ENCODE data around the gene MYH11. TPM values are rescaled to one million over a fixed set of nuclear protein-coding genes. Genes with fewer than 3 reads are reported as not detected.

MYH11 gene
- total and polyA plus RNA-seq, 2 experiments from 2014 or later, result 1.6 to 5.9 TPM

DNA sequence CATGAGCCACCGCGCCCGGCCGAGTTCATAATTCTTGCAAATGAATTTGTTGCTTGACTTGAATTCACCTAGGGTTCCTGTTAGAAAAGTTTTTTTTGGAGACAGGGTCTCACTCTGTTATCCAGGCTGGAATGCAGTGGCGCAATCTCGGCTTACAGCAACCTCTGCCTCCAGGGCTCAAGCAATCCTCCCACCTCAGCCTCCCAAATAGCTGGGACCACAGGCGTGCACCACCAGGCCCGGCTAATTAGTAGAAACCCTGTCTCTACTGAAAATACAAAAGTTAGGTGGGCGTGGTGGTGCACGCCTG is 99.8 kb downstream of the MYH11 start (continued):
- TF ChIP-seq EZH2 (IDR thresholded peaks at IDR 0.05; ENCODE audit: low read depth, unreplicated experiment) (no peak), JUNB (IDR thresholded peaks at IDR 0.05; ENCODE audit: unreplicated experiment) (no peak)
- TF ChIP-seq, protein P1, sequence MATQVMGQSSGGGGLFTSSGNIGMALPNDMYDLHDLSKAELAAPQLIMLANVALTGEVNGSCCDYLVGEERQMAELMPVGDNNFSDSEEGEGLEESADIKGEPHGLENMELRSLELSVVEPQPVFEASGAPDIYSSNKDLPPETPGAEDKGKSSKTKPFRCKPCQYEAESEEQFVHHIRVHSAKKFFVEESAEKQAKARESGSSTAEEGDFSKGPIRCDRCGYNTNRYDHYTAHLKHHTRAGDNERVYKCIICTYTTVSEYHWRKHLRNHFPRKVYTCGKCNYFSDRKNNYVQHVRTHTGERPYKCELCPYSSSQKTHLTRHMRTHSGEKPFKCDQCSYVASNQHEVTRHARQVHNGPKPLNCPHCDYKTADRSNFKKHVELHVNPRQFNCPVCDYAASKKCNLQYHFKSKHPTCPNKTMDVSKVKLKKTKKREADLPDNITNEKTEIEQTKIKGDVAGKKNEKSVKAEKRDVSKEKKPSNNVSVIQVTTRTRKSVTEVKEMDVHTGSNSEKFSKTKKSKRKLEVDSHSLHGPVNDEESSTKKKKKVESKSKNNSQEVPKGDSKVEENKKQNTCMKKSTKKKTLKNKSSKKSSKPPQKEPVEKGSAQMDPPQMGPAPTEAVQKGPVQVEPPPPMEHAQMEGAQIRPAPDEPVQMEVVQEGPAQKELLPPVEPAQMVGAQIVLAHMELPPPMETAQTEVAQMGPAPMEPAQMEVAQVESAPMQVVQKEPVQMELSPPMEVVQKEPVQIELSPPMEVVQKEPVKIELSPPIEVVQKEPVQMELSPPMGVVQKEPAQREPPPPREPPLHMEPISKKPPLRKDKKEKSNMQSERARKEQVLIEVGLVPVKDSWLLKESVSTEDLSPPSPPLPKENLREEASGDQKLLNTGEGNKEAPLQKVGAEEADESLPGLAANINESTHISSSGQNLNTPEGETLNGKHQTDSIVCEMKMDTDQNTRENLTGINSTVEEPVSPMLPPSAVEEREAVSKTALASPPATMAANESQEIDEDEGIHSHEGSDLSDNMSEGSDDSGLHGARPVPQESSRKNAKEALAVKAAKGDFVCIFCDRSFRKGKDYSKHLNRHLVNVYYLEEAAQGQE (IDR thresholded peaks at IDR 0.05; ENCODE audit: unreplicated experiment), result no peak

DNA sequence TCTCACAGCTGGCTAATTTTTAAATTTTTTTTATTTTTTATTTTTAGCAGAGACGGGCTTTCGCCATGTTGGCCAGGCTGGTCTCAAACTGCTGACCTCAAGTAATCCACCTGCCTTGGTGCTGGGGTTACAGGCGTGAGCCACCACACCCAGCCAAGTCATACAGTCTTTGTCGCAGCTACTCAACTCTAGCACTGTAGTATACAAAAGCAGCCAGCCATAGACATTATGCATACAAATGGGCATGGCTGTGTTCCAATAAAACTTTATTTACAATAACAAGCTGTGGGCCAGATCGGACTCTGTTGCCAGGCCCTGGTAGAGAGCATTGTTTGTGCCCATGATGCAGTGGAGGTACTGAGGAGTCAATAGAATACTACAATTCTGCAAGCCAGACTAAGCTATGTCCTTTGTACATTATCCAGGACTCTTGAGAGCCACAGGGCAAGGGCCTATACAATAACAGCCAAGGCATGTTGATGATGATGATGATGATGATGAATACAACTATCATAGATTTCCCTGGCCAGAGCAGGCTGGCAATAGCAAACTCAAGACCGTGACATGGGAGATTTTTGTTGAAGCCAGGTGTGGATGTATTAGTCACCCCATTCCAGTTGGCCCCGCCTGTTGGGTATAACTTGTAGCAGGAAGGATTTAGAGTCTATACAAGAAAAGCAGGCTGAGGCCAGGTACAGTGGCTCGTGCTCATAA is 101.8 kb downstream of the MYH11 start:
- no peaks in the 10 kb centered on the region; the same call in 1 of the 2 replicates for H4K20me1 ChIP-seq (replicated peaks; ENCODE audit: insufficient read depth)
- no peak overlapping the region for H2AFZ ChIP-seq
- no peaks in the 10 kb centered on the region for H3K4me1 ChIP-seq (ENCODE audit: insufficient read depth)
- no peak for ATAC-seq
- no peak for DNase-seq (ENCODE audit: low spot score)
- H3K79me2 ChIP-seq (replicated peaks; ENCODE audit: insufficient read depth), result no peaks in the 10 kb centered on the region
- H3K4me3 Mint-ChIP-seq, result no peak overlapping the region
- H3K4me1 Mint-ChIP-seq, result no peaks in the 10 kb centered on the region
- no peaks in the 10 kb centered on the region for H3K27me3 ChIP-seq (ENCODE audit: insufficient read depth)
- no peak overlapping the region for H3K4me2 ChIP-seq
- H3K27ac Mint-ChIP-seq, result no peak overlapping the region
- no peaks in the 10 kb centered on the region; the same call in 1 of the 3 replicates for H3K9me3 Mint-ChIP-seq
- H3F3A ChIP-seq (replicated peaks; ENCODE audit: low read depth), result no peaks in the 10 kb centered on the region
- H3K4me3 ChIP-seq, result no peak overlapping the region
- H3K36me3 ChIP-seq (ENCODE audit: insufficient read depth), result no peaks in the 10 kb centered on the region
- H3K27me3 Mint-ChIP-seq (ENCODE audit: insufficient read depth, low read depth, poor library complexity), result peaks cover 6% of the 10 kb centered on the region
- H3K27ac ChIP-seq (ENCODE audit: low read depth), result no peak overlapping the region
- H3K36me3 Mint-ChIP-seq (ENCODE audit: low read depth), result no peaks in the 10 kb centered on the region
- H3K9me2 ChIP-seq (ENCODE audit: insufficient read depth), result no peaks in the 10 kb centered on the region
- TF ChIP-seq, protein P2, sequence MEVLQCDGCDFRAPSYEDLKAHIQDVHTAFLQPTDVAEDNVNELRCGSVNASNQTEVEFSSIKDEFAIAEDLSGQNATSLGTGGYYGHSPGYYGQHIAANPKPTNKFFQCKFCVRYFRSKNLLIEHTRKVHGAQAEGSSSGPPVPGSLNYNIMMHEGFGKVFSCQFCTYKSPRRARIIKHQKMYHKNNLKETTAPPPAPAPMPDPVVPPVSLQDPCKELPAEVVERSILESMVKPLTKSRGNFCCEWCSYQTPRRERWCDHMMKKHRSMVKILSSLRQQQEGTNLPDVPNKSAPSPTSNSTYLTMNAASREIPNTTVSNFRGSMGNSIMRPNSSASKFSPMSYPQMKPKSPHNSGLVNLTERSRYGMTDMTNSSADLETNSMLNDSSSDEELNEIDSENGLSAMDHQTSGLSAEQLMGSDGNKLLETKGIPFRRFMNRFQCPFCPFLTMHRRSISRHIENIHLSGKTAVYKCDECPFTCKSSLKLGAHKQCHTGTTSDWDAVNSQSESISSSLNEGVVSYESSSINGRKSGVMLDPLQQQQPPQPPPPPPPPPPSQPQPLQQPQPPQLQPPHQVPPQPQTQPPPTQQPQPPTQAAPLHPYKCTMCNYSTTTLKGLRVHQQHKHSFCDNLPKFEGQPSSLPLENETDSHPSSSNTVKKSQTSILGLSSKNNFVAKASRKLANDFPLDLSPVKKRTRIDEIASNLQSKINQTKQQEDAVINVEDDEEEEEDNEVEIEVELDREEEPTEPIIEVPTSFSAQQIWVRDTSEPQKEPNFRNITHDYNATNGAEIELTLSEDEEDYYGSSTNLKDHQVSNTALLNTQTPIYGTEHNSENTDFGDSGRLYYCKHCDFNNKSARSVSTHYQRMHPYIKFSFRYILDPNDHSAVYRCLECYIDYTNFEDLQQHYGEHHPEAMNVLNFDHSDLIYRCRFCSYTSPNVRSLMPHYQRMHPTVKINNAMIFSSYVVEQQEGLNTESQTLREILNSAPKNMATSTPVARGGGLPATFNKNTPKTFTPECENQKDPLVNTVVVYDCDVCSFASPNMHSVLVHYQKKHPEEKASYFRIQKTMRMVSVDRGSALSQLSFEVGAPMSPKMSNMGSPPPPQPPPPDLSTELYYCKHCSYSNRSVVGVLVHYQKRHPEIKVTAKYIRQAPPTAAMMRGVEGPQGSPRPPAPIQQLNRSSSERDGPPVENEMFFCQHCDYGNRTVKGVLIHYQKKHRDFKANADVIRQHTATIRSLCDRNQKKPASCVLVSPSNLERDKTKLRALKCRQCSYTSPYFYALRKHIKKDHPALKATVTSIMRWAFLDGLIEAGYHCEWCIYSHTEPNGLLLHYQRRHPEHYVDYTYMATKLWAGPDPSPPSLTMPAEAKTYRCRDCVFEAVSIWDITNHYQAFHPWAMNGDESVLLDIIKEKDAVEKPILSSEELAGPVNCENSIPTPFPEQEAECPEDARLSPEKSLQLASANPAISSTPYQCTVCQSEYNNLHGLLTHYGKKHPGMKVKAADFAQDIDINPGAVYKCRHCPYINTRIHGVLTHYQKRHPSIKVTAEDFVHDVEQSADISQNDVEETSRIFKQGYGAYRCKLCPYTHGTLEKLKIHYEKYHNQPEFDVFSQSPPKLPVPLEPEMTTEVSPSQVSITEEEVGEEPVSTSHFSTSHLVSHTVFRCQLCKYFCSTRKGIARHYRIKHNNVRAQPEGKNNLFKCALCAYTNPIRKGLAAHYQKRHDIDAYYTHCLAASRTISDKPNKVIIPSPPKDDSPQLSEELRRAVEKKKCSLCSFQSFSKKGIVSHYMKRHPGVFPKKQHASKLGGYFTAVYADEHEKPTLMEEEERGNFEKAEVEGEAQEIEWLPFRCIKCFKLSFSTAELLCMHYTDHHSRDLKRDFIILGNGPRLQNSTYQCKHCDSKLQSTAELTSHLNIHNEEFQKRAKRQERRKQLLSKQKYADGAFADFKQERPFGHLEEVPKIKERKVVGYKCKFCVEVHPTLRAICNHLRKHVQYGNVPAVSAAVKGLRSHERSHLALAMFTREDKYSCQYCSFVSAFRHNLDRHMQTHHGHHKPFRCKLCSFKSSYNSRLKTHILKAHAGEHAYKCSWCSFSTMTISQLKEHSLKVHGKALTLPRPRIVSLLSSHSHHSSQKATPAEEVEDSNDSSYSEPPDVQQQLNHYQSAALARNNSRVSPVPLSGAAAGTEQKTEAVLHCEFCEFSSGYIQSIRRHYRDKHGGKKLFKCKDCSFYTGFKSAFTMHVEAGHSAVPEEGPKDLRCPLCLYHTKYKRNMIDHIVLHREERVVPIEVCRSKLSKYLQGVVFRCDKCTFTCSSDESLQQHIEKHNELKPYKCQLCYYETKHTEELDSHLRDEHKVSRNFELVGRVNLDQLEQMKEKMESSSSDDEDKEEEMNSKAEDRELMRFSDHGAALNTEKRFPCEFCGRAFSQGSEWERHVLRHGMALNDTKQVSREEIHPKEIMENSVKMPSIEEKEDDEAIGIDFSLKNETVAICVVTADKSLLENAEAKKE (CRISPR knock-in tag; IDR thresholded peaks at IDR 0.05), result no peak
- no peak for TF ChIP-seq EZH2phosphoT487 (IDR thresholded peaks at IDR 0.05; ENCODE audit: unreplicated experiment)
- TF ChIP-seq, protein P3, sequence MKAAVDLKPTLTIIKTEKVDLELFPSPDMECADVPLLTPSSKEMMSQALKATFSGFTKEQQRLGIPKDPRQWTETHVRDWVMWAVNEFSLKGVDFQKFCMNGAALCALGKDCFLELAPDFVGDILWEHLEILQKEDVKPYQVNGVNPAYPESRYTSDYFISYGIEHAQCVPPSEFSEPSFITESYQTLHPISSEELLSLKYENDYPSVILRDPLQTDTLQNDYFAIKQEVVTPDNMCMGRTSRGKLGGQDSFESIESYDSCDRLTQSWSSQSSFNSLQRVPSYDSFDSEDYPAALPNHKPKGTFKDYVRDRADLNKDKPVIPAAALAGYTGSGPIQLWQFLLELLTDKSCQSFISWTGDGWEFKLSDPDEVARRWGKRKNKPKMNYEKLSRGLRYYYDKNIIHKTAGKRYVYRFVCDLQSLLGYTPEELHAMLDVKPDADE (IDR thresholded peaks at IDR 0.05), result no peak
- no peak for TF ChIP-seq EZH2 (IDR thresholded peaks at IDR 0.05; ENCODE audit: low read depth, unreplicated experiment)
- no peak for TF ChIP-seq POLR2AphosphoS5 (IDR thresholded peaks at IDR 0.05; ENCODE audit: low read depth)
- TF ChIP-seq, protein P1 (IDR thresholded peaks at IDR 0.05; ENCODE audit: unreplicated experiment), result no peak
- TF ChIP-seq ZNF114 (CRISPR knock-in tag; IDR thresholded peaks at IDR 0.05), result no peak
